ENCODE measurements around the gene TNFRSF8. TPM values are rescaled to one million over a fixed set of nuclear protein-coding genes. Genes with fewer than 3 reads are reported as not detected.
A peak's percentile ranks its signal among the peaks of the same experiment; 100 is the strongest.

TNFRSF8 gene
- total RNA-seq, 3 donors from 2014 or later (not counting 1 experiment from before 2014, with no cell fraction given) = 0.34 to 1.7 (median 0.50) TPM

- no peak for TF ChIP-seq CTCF (IDR thresholded peaks at IDR 0.05)
- DNase-seq (no peak), ATAC-seq (no peak)
- Mint-ChIP-seq H3K27me3 (ENCODE audit: low read depth in 2 of 2) (no peaks in the 10 kb centered on the region), H3K9me3 (no peaks in the 10 kb centered on the region), H3K4me1 (peaks cover 72 to 76% of the 10 kb centered on the region in 2 donors), H3K27ac (peak overlapping the region; percentile 87 to 91), H3K4me3 (peak overlapping the region; percentile 52), H3K36me3 (no peaks in the 10 kb centered on the region)
- 69% methylated on average over 22 of the region's 22 CpGs for WGBS (ENCODE audit: insufficient coverage)
- Histone ChIP-seq H3K36me3 (ENCODE audit: control insufficient read depth, insufficient read depth, low read length) (no peaks in the 10 kb centered on the region), H3K4me3 (ENCODE audit: low read length) (no peak overlapping the region), H3K27me3 (ENCODE audit: control insufficient read depth, insufficient read depth, low read length) (no peaks in the 10 kb centered on the region), H3K4me1 (ENCODE audit: control insufficient read depth, insufficient read depth, low read length) (peaks cover 78% of the 10 kb centered on the region), H3K9me3 (ENCODE audit: control insufficient read depth, insufficient read depth, low read length) (no peaks in the 10 kb centered on the region), H3K27ac (ENCODE audit: low read length) (peak overlapping the region; percentile 8)
- intact Hi-C loops (cut with micrococcal nuclease) = no loop called here
These were observed 95.4 kb downstream of the TNFRSF8 start for GRCh38 chr1:12158357-12159092.

- H3K4me1 ChIP-seq (ENCODE audit: control insufficient read depth, insufficient read depth, low read length) = peaks cover 82% of the 10 kb centered on the region
- TF ChIP-seq CTCF (IDR thresholded peaks at IDR 0.05) = no peak
- H3K36me3 ChIP-seq (ENCODE audit: control insufficient read depth, insufficient read depth, low read length) = no peaks in the 10 kb centered on the region
- H3K27me3 Mint-ChIP-seq (ENCODE audit: low read depth in 2 of 2) = no peaks in the 10 kb centered on the region
- intact Hi-C loops (cut with micrococcal nuclease) = loop anchor here (5.0 kb wide), 1 partner anchor 42 kb away; no protein-coding TSS in a partner anchor
- H3K27ac Mint-ChIP-seq = peak overlapping the region; percentile 87 to 97
- H3K9me3 Mint-ChIP-seq = no peaks in the 10 kb centered on the region
- no peaks in the 10 kb centered on the region for H3K27me3 ChIP-seq (ENCODE audit: control insufficient read depth, insufficient read depth, low read length)
- 74% methylated on average over 7 of the region's 7 CpGs for WGBS (ENCODE audit: insufficient coverage)
- no peak overlapping the region for H3K4me3 ChIP-seq (ENCODE audit: low read length)
- H3K9me3 ChIP-seq (ENCODE audit: control insufficient read depth, insufficient read depth, low read length) = no peaks in the 10 kb centered on the region
- H3K27ac ChIP-seq (ENCODE audit: low read length) = no peak overlapping the region
- ATAC-seq = no peak
- DNase-seq = peak in 1 of 2 donors; percentile 74
- H3K36me3 Mint-ChIP-seq = no peaks in the 10 kb centered on the region
- H3K4me1 Mint-ChIP-seq = peaks cover 69 to 76% of the 10 kb centered on the region in 2 donors
- peak overlapping the region; percentile 58 for H3K4me3 Mint-ChIP-seq
These were observed 96.7 kb downstream of the TNFRSF8 start for GRCh38 chr1:12159816-12160215.

GRCh38 chr1:12161324-12161661, 98.2 kb downstream of the TNFRSF8 start:
- 74% methylated on average over 2 of the region's 2 CpGs for WGBS (ENCODE audit: insufficient coverage)
- no peaks in the 10 kb centered on the region for H3K27me3 ChIP-seq (ENCODE audit: control insufficient read depth, insufficient read depth, low read length)
- DNase-seq (peak in 1 of 2 donors; percentile 49), ATAC-seq (peak; percentile 0 to 6 (median 1))
- no peaks in the 10 kb centered on the region for H3K36me3 Mint-ChIP-seq
- no peak for TF ChIP-seq CTCF (IDR thresholded peaks at IDR 0.05)
- H3K27ac ChIP-seq (ENCODE audit: low read length) = peak overlapping the region; percentile 86
- H3K4me1 ChIP-seq (ENCODE audit: control insufficient read depth, insufficient read depth, low read length) = peaks cover 97% of the 10 kb centered on the region
- no peaks in the 10 kb centered on the region for H3K9me3 ChIP-seq (ENCODE audit: control insufficient read depth, insufficient read depth, low read length)
- H3K4me1 Mint-ChIP-seq = peaks cover 60 to 68% of the 10 kb centered on the region in 2 donors
- no peaks in the 10 kb centered on the region for H3K27me3 Mint-ChIP-seq (ENCODE audit: low read depth in 2 of 2)
- H3K36me3 ChIP-seq (ENCODE audit: control insufficient read depth, insufficient read depth, low read length) = no peaks in the 10 kb centered on the region
- peak overlapping the region; percentile 70 for H3K4me3 Mint-ChIP-seq
- intact Hi-C loops (cut with micrococcal nuclease) = loop anchor here (5.0 kb wide), 1 partner anchor 41 kb away; no protein-coding TSS in a partner anchor
- H3K4me3 ChIP-seq (ENCODE audit: low read length) = no peak overlapping the region
- no peaks in the 10 kb centered on the region for H3K9me3 Mint-ChIP-seq
- H3K27ac Mint-ChIP-seq = peak overlapping the region; percentile 93 to 97
